GM19238 (cell line): ENCODE data around the gene HIVEP3.

ENCODE experiments used
- DNase-seq: peaks from one replicate; pipeline ENCODE4 v3.0.0; 2011; ENCODE audit warnings: low spot score; ENCODE audit not compliant: insufficient read length

Gene HIVEP3

DNA sequence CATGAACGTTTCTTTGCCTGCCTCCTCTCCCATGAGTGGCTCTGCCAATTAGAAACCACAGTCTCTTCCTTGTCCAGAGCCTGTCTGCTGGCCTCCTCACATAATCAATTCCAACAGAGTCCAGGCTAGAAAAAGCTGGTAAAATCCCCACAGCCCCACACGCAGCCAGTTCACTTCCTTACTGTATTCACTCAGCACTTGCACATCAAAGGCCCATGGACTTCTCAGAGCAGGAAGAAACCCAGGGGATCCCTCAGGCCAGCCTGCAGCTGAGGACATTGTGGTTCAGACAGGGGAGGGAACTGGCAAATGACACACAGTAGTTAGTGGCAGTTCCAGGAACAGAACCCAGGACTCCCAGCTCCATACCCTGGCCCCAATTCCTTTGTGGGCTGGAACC lies 262.7 kb downstream of the HIVEP3 start:
- DNase-seq = no peak

DNA sequence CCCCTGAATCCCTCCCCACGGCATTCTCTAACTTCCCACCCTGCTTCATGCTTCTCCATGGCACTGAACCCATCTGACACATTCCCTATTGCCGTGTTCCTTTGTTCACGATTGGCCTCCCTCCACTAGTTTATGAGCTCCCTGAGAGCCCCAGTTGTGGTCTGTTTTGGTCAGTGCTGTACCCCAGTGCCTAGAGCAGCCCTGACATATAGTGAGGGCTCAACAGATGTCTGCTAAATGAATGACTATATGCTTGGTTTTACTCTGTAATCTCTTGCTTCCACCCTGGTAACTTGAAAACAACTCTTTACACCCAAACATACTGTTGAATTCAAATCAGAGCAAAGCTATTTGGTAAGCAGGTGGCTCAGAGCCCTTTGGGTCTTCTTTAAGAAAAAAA lies 263.1 kb downstream of the HIVEP3 start:
- DNase-seq = no peak

DNA sequence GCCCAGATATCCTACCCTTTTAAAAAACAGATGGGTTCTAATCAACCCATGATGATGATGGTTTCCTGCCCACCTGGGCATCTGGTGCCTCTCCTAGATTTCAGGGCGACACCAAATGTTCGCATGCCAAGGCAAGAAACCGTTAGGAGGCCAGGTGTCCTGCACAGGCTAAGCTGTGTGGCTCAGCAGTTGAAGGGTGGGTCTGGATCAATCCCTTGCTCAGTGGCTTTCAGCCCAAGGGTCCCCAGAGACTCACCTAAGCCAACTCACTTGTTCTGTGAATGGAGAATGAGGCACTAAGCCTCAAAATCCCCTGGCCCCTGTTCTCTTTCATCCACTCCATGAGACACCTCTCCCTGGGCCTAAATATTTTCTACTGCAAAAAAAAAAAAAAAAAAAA lies 265.1 kb downstream of the HIVEP3 start:
- DNase-seq = no peak

DNA sequence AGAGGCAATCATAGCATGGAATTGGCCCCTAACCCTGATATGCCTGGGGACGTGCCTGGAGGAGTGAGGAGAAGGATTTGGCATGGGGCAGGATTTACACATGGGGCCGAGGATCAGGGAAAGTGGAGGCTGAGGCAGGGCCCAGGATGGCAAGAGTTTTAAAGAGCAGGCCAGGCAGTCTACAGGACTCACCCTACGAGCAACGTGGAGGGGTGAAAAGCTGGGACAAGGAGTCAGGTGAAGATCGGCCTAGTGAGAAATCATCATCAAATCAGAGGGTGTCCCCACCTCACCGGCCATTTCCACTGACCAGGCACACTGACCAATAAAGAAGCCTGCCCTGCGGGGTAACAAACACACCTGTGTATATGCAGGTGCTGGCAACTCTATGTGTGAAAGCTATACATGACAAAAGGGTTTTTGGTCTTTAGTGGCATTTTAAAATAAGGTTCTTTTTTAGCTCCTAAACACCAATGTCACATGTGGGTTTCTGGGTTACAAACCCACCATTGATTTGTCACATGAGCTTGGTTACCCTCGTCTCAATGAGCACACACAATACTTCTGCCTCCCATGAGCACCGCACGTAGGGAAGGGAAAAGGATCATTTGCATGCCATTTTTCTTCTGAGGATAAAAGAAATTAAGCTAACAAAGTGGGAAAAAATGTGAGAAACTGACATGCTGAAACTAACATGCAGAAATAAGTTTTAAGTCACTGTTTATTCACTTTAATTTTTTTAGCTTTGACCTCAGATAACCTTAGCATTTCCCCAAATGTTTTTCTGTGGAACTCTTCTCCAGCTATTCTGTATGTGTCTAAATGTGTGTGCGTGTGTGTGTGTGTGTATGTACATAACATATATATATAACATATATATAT lies 266.1 kb downstream of the HIVEP3 start:
- DNase-seq = no peak

DNA sequence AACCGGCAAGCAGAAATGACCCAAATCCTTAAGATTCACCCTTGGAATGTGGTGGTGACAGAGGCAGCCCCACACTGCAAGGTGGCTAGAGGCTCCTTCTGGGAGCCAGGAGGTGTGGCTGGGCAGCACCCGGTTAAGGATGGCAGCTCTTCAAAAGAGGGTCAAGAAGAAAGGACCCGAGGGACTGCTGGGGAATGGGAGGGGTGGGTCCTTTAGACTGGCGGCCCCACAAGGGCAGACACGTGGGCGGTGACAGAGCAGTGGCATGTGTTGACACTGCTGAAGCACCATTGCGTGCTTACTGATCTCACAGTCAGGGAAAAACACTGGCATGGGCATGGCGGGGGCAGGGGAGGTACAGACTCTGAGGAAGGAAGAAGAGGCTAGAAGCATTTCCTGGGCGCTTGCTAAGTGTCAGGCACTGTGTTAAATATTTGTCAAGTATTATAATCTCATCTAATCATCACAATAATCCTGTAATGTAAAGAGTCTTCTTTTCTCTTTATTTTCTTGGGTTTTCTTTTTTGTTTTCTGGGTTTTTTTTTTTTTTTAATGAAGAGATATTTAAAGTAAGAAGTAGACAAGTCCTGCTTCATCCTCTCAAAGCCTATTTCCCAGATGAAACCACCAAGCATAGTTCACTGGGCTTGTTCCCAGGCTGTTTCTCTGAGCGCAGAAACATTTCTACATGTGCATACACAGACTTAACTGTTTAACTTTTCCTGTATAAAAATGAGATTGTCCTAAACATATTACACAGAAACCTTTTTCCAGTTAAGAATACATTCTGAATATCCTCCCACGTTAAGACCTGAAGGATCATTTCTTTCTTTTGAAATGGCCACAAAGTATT lies 268.5 kb downstream of the HIVEP3 start:
- no peak for DNase-seq

DNA sequence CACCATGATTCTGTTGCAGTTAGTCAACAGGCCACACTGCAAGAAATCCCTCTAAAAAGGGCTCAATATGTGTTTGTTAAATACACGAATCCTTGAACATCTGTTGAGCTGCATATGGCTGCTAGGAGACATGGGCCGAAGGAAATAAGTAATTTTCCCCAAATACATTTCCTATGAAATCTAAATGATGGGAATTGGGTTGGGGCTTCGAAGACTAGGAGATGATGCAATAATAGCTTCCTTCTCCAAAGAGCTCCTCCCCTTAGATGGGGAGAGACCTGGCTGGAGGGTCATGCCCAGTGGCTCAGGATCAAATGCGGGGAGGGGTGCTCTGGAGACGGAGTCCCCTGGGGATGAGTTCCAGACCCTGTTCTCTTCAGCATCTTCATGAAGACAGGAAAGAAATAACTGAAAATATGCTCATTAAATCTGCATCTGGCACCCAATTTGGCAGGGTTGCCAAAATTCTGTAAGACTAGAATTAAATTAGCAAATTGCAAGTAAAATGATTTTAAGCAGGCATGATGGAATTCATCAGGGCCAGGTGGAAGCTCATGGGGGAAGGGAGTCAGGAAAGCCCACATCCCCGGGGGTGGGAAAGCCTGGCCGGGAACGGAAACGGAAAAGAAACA lies 269.2 kb downstream of the HIVEP3 start:
- DNase-seq = no peak

DNA sequence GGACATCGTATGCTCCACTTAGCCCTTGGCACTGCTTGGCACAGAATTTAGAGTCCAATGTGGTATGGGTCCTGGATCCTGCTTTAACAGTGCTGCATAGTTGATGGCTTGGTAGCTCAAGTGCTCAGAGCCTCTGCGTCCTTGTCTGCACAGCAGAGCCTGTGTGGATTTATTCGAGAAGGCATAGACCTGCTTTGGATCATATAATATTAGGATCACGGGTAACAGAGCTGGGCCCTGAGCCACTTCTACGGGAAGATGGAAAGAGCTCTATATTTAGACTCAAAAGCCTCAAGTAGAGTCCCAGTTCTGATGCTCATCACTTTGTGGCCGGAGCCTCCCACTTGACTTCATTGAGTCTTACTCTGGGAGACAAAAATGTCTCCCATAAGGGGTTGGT lies 269.9 kb downstream of the HIVEP3 start:
- no peak for DNase-seq

DNA sequence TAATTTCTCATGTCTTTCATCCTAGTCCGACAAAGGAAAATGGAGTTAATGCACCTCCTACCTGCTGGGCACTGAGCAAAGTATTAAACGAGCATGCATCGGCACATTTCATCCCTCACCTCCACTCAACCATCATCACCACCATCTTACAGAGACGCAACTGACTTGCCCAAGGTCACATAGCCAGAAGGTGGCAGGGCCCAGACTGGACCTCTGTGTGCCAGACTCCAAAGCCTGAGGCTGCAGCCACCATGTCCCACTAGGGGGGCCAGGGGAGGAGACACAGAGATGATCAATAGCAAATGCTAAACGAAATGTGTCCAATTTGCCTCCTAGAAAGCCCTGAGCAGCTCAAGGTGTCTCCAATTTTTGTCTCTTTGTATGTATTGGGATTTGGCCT lies 270.5 kb downstream of the HIVEP3 start:
- no peak for DNase-seq

DNA sequence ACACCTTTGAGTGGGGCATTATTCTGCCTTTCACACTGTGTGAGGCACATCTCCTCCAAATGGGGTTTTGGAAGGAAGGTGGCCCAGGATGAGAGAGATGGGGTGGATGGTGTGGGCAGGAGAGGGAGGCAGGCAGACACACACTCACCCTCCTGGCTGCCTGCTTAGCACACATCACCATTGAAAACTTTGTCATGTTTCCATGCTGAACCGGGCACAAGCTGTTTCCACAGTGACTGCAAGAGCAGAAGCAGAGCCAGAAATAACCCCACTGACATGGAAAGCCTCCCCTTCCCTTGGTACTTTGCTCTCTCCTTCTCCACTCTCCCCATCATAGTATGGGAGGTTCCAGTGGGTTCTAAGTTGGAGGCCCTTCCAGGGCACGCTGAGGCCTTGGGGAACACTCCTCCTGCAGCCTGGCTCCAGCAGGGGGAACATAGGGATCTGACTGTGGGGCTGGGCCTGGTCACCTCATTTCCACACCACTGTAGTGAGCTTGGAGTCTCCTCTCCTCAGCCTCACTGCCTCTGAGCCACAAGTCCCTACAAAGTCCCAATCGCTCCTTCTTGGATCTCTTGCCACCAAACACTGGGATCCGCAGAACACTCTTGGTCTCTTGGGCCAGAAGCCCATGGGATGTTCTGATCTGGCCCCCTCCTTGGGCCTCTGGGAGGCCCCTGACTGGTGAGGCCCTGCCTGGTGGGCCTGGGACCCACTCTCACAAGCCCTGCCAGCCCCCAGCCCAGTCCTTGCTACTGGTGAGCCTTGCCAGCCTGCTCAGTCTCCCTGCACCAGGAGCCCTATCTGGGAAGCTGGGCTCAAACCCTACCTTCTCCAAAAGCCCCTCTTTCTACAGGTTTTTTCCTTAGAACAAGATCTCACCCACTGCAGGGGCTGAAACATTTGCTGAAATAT lies 271.2 kb downstream of the HIVEP3 start:
- DNase-seq = no peak

DNA sequence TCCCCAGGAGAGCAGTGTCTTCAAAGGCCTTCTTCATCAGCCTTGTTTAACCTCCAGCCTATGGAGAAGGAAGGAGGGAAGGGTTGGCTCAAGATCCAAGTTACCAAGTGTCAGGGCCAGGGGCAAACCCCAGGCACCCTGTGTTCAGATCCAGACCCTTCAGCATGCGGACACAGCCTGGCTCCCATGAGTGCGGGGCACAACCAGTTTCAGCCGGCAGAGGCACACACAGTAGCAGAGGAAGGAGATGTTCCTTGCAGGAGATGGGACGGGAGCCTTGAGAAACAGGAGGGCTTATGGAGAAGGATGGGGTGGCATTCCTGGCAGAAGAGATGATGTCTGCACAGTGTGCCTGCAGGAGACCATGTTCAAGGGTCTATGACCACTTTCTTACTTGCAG lies 272.5 kb downstream of the HIVEP3 start:
- DNase-seq = no peak

DNA sequence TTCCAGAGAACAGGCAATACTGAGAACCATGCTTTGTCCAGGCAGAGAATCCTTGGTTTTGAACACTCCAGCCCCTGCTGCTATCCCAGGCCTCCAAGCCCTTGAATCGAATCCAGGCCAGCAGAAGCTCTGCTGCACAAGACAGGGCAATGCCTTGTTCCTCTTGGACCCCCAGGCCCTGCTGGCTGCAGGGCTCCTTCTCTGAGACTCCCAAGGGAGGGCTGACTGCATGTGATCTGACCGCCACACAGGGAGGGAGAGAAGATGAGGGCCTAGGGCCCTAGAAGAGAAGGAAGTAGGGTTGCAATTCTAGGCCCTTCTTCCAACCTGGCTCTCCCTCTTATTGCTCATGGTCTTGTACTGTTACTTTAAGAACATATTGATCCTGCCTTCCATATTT lies 273.7 kb downstream of the HIVEP3 start:
- DNase-seq = no peak

DNA sequence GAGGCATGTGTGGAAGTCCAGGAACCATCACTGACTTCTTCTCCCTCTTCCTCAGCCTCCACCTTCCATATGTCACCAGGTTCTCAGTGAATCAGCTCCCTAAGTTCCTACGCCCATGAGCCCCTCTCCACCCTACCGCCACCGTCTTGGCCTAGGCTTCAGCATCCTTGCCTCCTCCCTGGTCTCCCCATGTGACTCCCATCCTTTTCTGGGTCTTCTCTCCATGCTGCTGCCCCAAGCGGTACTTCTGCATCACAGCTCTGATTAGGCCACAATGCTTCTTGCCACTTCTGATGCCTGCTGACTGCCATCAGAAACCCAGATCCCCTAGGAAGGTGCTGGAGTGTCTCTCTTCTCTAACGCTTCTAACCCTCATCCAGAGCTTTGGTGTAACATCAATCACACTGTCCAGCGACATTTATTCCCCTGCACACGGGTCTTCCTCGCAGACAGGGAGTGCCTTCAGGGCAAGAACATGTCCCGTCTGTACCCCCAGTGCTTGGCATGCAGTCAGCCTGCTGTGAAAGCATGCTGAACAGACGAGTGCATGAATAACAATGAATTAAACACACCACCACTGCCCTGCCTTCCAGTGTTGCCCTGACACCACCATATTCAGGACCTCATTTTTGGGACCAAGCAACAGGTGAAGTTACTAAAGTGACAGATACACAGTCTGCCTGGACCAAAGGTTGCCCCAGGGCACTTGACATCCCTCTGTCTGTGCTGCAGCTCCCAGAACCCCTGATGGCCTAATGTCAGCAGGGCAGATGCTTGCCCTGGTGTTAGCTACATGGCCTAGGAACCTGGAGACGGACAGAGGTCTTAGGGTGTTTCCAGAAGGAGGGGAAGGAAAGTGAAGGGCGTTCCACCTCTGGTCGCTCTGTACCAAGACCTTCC lies 275.6 kb downstream of the HIVEP3 start:
- no peak for DNase-seq

DNA sequence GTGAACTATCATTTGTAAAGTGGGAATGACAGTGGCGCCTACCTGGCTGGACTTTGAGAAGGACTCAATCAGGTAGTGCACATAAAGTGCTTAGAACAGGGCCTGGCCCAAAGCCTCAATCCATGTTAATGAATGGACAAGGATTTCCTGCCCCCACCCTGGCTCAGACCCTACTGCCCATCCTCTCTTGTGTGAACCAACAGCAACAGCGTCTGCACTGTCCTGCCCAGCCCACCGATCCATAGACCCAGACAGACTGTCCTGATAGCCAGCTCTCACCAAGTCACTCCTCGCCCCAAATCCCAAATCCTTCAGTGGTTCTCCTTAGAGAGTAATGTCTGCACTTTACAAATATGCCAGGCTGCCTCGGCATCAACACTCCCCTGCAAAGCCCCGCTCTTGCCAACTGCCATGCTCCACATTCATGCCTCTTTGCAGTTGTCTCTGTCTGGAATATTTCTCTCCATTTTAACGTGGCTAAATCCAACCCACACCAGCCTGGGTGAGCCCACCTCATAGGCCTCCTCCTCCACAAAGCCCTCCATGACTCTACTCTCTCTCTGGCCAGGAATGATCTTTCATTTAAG lies 276.7 kb downstream of the HIVEP3 start:
- DNase-seq = no peak

DNA sequence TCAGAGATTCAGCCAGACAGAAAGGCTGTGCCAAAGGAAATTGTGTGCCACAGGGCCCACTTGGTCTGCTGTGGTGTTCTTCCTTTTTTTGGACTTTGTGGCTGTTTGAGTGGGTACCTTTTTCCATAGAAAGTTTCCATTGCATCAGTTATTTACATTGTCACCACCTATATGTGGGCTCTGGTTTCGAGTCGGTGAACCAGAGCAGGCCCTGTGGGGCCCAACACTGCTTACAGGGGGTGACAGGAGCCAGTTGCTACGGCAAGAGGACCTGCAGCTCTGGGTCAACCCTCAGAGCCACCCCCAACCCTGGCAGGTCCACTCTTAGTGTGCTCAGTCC lies 277.3 kb downstream of the HIVEP3 start:
- no peak for DNase-seq

DNA sequence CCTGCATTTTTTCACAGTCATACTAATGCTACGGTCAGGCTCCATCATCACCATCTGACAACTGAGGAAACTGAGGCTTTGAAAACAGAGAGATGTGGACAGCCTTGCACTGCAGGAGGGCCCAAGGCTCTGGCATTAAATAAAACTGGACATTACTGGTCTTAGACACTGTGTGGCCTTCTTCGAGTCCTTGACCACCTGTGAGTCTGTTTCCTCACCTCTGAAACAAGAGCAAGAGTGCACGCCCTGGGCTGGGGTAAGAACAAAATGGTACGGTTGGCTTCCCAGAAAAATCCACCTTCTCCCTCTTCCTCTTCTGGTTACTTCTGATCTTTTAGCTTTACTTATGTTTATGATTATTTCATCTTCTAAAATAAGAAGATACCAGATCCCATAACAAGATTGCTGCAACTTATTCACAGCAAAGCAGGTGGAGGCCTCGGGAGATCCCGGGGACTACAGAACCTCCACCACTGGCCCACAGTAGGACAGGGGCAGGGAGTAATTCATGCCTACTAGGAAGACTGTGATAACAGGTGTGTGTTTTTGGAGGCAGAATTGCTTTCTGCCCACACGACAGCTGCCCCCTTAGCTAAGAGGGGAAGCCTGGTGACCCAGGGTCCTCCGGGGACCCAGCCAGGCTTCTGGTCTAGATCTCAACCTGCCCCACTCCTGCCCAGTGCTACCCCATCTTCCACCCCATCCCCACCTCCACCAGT lies 277.8 kb downstream of the HIVEP3 start:
- DNase-seq = no peak

DNA sequence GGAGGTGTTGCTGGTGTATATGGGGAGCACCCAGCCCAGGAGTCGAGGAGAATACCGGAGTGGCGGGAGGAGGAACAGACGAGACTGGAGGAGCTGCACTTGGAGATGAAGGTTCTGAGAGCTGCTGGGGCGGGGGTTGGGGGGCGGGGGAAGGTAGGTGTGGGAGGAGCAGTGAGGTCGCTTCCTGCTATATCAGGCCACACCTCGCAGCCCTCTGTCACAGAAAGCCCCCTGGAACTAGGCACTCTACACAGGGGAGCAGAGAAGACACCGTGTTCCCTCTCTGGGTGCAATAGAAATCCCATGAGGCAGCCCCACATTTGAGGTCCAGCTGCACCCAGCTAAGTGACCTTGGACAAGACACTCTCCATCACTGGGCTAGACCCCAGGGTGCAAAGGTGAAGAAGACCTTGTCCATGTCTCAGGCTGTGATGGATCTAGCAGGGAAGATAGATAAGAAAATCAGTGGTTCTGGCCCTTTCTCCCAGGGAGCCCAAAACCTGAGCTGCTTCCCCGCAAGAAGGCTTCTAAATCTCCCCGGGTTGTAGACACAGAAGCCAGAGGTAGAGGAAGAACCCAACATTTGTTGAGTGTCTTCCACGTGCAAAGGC lies 278.5 kb downstream of the HIVEP3 start:
- no peak for DNase-seq

DNA sequence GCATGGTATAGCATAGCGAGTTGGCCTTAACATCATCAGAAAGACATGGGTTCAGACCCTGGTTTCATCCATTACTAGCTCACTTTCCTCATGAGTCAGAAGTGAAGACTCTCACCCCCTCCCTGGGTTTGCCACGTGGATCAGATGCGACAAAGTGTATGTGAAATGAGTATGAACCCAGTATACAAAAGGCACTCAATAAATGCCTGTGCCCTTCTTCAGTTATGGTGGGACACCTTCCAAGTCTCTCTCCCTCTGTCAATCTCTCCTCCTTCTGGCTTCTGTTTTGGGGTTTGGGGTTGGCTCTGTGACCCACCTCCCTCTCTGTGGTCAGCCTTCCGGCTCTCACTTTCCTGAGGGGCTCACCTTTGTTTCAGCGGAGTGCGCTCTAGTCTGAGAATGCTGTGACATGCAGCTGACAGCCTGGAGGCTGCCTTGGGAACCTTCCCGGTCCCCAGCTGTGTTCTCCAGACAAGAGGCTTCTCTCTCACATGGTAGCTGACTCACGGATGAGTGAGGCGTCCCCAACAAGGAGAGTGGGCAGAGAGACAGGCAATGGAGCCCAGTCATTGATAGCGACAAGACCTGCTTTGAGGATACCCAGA lies 279.3 kb downstream of the HIVEP3 start:
- DNase-seq = no peak
